Activated CD4-positive, alpha-beta T cell treated with anti-CD3 and anti-CD28 coated beads for 36 hours (primary cell): ENCODE measurements around the gene MTR. TPM values are rescaled to one million over a fixed set of nuclear protein-coding genes. Genes with fewer than 3 reads are reported as not detected.

Experiments
- ATAC-seq: fragments of 200-7000 bp; cut with Tn5 transposase; one replicate; pipeline ENCODE4 v1.10.0; 2021; ENCODE audit warnings: mild to moderate bottlenecking, moderate library complexity
- CTCF ChIA-PET: fragments of 350-600 bp; sonication (Branson Sonifier 250); formaldehyde crosslinking; loops from one replicate; lab custom pipeline; 2021; ENCODE audit warnings: antibody characterized with exemption; lab: Charles Lee
- POLR2A ChIA-PET: fragments of 350-600 bp; sonication (Branson Sonifier 250); formaldehyde crosslinking; loops from one replicate; lab custom pipeline; 2021; ENCODE audit warnings: antibody characterized with exemption, inconsistent platforms; lab: Charles Lee
- DNase-seq: peaks from one replicate; pipeline ENCODE4 v3.0.0-alpha.2; 2020
- H3K27ac Mint-ChIP-seq: one replicate; pipeline ENCODE4 v1.8.0; 2021; ENCODE audit warnings: mixed read lengths
- H3K27me3 Mint-ChIP-seq: one replicate; pipeline ENCODE4 v1.8.0; 2021; ENCODE audit warnings: mixed read lengths
- H3K36me3 Mint-ChIP-seq: one replicate; pipeline ENCODE4 v1.8.0; 2021; ENCODE audit warnings: low read depth, mixed read lengths
- H3K4me1 Mint-ChIP-seq: one replicate; pipeline ENCODE4 v1.8.0; 2021; ENCODE audit warnings: mixed read lengths
- H3K4me3 Mint-ChIP-seq: one replicate; pipeline ENCODE4 v1.8.0; 2021; ENCODE audit warnings: mild to moderate bottlenecking, moderate library complexity, mixed read lengths
- H3K9me3 Mint-ChIP-seq: one replicate; pipeline ENCODE4 v1.8.0; 2021; ENCODE audit warnings: low read depth, mixed read lengths
- intact Hi-C, 2 experiments: fragments of 100-400 bp; cut with DNase I in 1 of 2; cut with micrococcal nuclease in 1 of 2; formaldehyde crosslinking; loops; one replicate each; pipeline versions ENCODE4 v1.14.2 to v1.15.1; 2022 to 2024; cut with DNase I, micrococcal nuclease
- total RNA-seq, 2 experiments: library from RNA; stranded (reverse); gene quantifications; one replicate each; pipeline ENCODE4 v1.2.3, GENCODE V29; 2021

The MTR gene
- total RNA-seq, 2 experiments from 2014 or later: 57.3 to 64.8 TPM

GRCh38 chr1:236830116-236830515 is 35.0 kb downstream of the MTR start:
- Mint-ChIP-seq H3K4me1 (no peaks in the 10 kb centered on the region), H3K36me3 (peaks cover 55% of the 10 kb centered on the region), H3K4me3 (no peak overlapping the region), H3K27me3 (no peaks in the 10 kb centered on the region), H3K27ac (no peak overlapping the region), H3K9me3 (no peaks in the 10 kb centered on the region)
- DNase-seq: no peak
- ChIA-PET CTCF (no interaction called here), POLR2A (no interaction called here)
- intact Hi-C loops: no loop called here
- ATAC-seq: no peak

GRCh38 chr1:236830560-236830959 is 35.5 kb downstream of the MTR start:
- H3K27ac Mint-ChIP-seq: no peak overlapping the region
- POLR2A ChIA-PET: no interaction called here
- no peaks in the 10 kb centered on the region for H3K9me3 Mint-ChIP-seq
- no peak overlapping the region for H3K4me3 Mint-ChIP-seq
- H3K4me1 Mint-ChIP-seq: peaks cover 2% of the 10 kb centered on the region
- ATAC-seq (no peak), DNase-seq (no peak)
- peaks cover 59% of the 10 kb centered on the region for H3K36me3 Mint-ChIP-seq
- no peaks in the 10 kb centered on the region for H3K27me3 Mint-ChIP-seq
- intact Hi-C loops: no loop called here
- CTCF ChIA-PET: no interaction called here

- no peaks in the 10 kb centered on the region for H3K27me3 Mint-ChIP-seq
- POLR2A ChIA-PET: no interaction called here
- H3K36me3 Mint-ChIP-seq: peaks cover 56% of the 10 kb centered on the region
- peaks cover 2% of the 10 kb centered on the region for H3K4me1 Mint-ChIP-seq
- ATAC-seq (no peak), DNase-seq (no peak)
- no peak overlapping the region for H3K27ac Mint-ChIP-seq
- CTCF ChIA-PET: no interaction called here
- H3K4me3 Mint-ChIP-seq: no peak overlapping the region
- no peaks in the 10 kb centered on the region for H3K9me3 Mint-ChIP-seq
- intact Hi-C loops: no loop called here
Measured at GRCh38 chr1:236833575-236833974, 38.5 kb downstream of the MTR start.

- ChIA-PET CTCF (no interaction called here), POLR2A (no interaction called here)
- no peak overlapping the region for H3K27ac Mint-ChIP-seq
- DNase-seq (no peak), ATAC-seq (no peak)
- no peaks in the 10 kb centered on the region for H3K27me3 Mint-ChIP-seq
- H3K4me1 Mint-ChIP-seq: peaks cover 2% of the 10 kb centered on the region
- H3K4me3 Mint-ChIP-seq: no peak overlapping the region
- intact Hi-C loops: no loop called here
- H3K36me3 Mint-ChIP-seq: peaks cover 57% of the 10 kb centered on the region
- H3K9me3 Mint-ChIP-seq: no peaks in the 10 kb centered on the region
Measured at GRCh38 chr1:236834876-236835275, 39.8 kb downstream of the MTR start.

GRCh38 chr1:236835491-236835890 is 40.4 kb downstream of the MTR start:
- Mint-ChIP-seq H3K36me3 (peaks cover 61% of the 10 kb centered on the region), H3K4me1 (peaks cover 2% of the 10 kb centered on the region), H3K9me3 (no peaks in the 10 kb centered on the region), H3K27me3 (no peaks in the 10 kb centered on the region), H3K4me3 (no peak overlapping the region), H3K27ac (no peak overlapping the region)
- POLR2A ChIA-PET: no interaction called here
- CTCF ChIA-PET: interaction anchor here (0.7 kb wide), 1 partner anchor 76 kb away, joined by 3 read pairs; no protein-coding TSS in a partner anchor
- ATAC-seq (no peak), DNase-seq (no peak)
- intact Hi-C loops: no loop called here

- H3K27me3 Mint-ChIP-seq: no peaks in the 10 kb centered on the region
- H3K27ac Mint-ChIP-seq: no peak overlapping the region
- ChIA-PET POLR2A (no interaction called here), CTCF (interaction anchor here (0.7 kb wide), 1 partner anchor 75 kb away, joined by 3 read pairs; no protein-coding TSS in a partner anchor)
- DNase-seq (no peak), ATAC-seq (no peak)
- peaks cover 2% of the 10 kb centered on the region for H3K4me1 Mint-ChIP-seq
- H3K4me3 Mint-ChIP-seq: no peak overlapping the region
- H3K9me3 Mint-ChIP-seq: no peaks in the 10 kb centered on the region
- peaks cover 63% of the 10 kb centered on the region for H3K36me3 Mint-ChIP-seq
- intact Hi-C loops: no loop called here
Measured at GRCh38 chr1:236836157-236836556, 41.1 kb downstream of the MTR start.

- H3K36me3 Mint-ChIP-seq: peaks cover 61% of the 10 kb centered on the region
- POLR2A ChIA-PET: no interaction called here
Measured at GRCh38 chr1:236837115-236837514, 42.0 kb downstream of the MTR start.

GRCh38 chr1:236837897-236838296 is 42.8 kb downstream of the MTR start:
- no peaks in the 10 kb centered on the region for H3K9me3 Mint-ChIP-seq
- DNase-seq: no peak
- POLR2A ChIA-PET: no interaction called here
- no peak overlapping the region for H3K27ac Mint-ChIP-seq
- CTCF ChIA-PET: interaction anchor here (1.0 kb wide), 1 partner anchor 12 kb away, joined by 3 read pairs; no protein-coding TSS in a partner anchor
- peaks cover 2% of the 10 kb centered on the region for H3K4me1 Mint-ChIP-seq
- H3K36me3 Mint-ChIP-seq: peaks cover 60% of the 10 kb centered on the region
- no peak for ATAC-seq
- intact Hi-C loops: no loop called here
- H3K27me3 Mint-ChIP-seq: no peaks in the 10 kb centered on the region
- H3K4me3 Mint-ChIP-seq: no peak overlapping the region

More at GRCh38 chr1:236837115-236837514, 42.0 kb downstream of the MTR start:
- intact Hi-C loops: no loop called here
- Mint-ChIP-seq H3K4me1 (peaks cover 2% of the 10 kb centered on the region), H3K9me3 (no peaks in the 10 kb centered on the region), H3K27me3 (no peaks in the 10 kb centered on the region), H3K4me3 (no peak overlapping the region), H3K27ac (no peak overlapping the region)
- CTCF ChIA-PET: interaction anchor here (1.0 kb wide), 1 partner anchor 11 kb away, joined by 3 read pairs; no protein-coding TSS in a partner anchor
- ATAC-seq: no peak
- DNase-seq: no peak

- no peak for DNase-seq
- Mint-ChIP-seq H3K27me3 (no peaks in the 10 kb centered on the region), H3K27ac (no peak overlapping the region), H3K4me3 (no peak overlapping the region), H3K4me1 (no peaks in the 10 kb centered on the region), H3K36me3 (peaks cover 35% of the 10 kb centered on the region), H3K9me3 (no peaks in the 10 kb centered on the region)
- ChIA-PET CTCF (no interaction called here), POLR2A (no interaction called here)
- ATAC-seq: no peak
- intact Hi-C loops: no loop called here
Measured at GRCh38 chr1:236841341-236841740, 46.2 kb downstream of the MTR start.

GRCh38 chr1:236844499-236845271 is 49.6 kb downstream of the MTR start:
- ChIA-PET POLR2A (no interaction called here), CTCF (no interaction called here)
- no peak for DNase-seq
- ATAC-seq: no peak
- H3K4me1 Mint-ChIP-seq: no peaks in the 10 kb centered on the region
- no peak overlapping the region for H3K27ac Mint-ChIP-seq
- H3K27me3 Mint-ChIP-seq: no peaks in the 10 kb centered on the region
- H3K36me3 Mint-ChIP-seq: peaks cover 42% of the 10 kb centered on the region
- intact Hi-C loops: no loop called here
- no peaks in the 10 kb centered on the region for H3K9me3 Mint-ChIP-seq
- no peak overlapping the region for H3K4me3 Mint-ChIP-seq

GRCh38 chr1:236845830-236846229 is 50.7 kb downstream of the MTR start:
- ATAC-seq (no peak), DNase-seq (no peak)
- intact Hi-C loops: no loop called here
- H3K4me1 Mint-ChIP-seq: no peaks in the 10 kb centered on the region
- H3K36me3 Mint-ChIP-seq: peaks cover 41% of the 10 kb centered on the region
- H3K27me3 Mint-ChIP-seq: no peaks in the 10 kb centered on the region
- no peak overlapping the region for H3K4me3 Mint-ChIP-seq
- no peak overlapping the region for H3K27ac Mint-ChIP-seq
- POLR2A ChIA-PET: no interaction called here
- CTCF ChIA-PET: no interaction called here
- H3K9me3 Mint-ChIP-seq: no peaks in the 10 kb centered on the region

GRCh38 chr1:236848274-236848923 is 53.3 kb downstream of the MTR start:
- H3K4me1 Mint-ChIP-seq: no peaks in the 10 kb centered on the region
- peaks cover 37% of the 10 kb centered on the region for H3K36me3 Mint-ChIP-seq
- DNase-seq (no peak), ATAC-seq (no peak)
- H3K9me3 Mint-ChIP-seq: no peaks in the 10 kb centered on the region
- intact Hi-C loops: no loop called here
- no peak overlapping the region for H3K27ac Mint-ChIP-seq
- H3K27me3 Mint-ChIP-seq: no peaks in the 10 kb centered on the region
- POLR2A ChIA-PET: no interaction called here
- CTCF ChIA-PET: no interaction called here
- H3K4me3 Mint-ChIP-seq: no peak overlapping the region
